Activated naive CD4-positive, alpha-beta T cell treated with anti-CD3 and anti-CD28 coated beads, Interleukin-2, amount 50 U/mL, for 16 hours (primary cell): Measurements from ENCODE around the gene CDRT4.

Source experiments
- DNase-seq: peaks from one replicate; pipeline ENCODE4 v3.0.0-alpha.2; 2020

CDRT4 gene

DNA sequence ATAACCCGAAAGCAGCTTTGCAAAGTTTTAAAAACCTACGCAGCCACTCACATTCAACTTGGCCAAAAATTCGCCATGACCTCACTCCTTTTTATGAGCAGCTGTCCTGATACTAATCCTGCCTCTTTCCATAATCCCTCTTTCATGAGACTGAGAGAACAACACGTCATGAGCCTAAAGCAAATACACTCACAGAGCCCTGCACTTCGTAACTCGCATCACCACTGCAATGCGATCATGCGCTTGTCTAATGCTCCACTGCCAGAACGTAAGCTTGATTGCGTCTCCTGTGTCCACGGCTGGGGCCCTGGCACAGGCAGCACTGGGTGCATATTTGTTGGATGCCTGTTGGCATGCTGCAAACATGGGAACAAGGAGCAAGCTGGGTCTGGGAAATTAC, 36.2 kb downstream of the CDRT4 start:
- no peak for DNase-seq

- no peak for DNase-seq
Measured at GRCh38 chr17:15424521-15424920, 42.9 kb downstream of the CDRT4 start.

DNA sequence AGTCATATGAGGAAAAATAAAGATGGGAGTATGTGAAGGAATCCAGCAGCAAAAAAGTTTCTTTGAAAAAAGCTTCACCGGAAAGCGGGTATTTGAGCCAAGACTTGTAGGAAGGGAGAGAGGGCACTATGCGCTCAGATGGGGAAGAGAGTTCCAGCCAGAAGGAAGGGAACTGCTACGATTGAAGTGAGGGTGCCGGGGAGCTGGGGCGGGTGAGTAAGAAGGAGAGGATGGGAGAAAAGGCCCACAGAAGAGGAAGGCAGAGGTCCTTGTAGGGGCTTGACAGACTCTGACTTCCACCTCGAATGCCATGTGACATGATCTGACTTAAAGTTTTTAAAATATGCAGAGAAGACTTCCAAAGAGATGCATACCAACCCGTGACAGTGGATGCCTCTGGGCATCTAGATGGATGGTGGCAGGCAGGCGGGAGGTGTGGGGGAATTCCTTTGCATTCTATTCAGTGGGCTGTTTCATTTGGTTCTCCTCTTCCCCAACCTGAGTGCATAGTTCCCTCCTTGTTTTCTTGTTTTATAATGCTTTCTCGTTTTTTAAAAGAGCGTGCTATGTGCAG, 44.9 kb downstream of the CDRT4 start:
- DNase-seq: no peak

DNA sequence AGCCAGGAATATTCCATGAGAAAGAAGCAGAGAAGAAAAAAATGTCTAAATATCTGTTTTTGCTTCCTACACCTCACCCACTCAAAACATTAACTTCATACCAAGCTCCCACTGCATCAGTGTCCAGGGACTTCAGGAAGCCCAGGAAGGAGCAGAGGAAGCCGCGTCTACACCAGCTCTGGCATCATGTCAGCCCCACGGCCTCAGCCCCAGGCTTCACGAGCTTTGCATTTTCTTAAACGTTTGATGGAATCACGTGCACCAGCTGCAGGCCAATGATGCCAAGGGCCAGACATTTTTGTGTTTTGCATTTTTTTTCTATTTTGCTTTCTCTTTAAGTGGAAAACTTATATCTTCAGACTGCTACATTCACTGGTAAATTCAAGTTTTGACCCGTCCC, 48.6 kb downstream of the CDRT4 start:
- no peak for DNase-seq

DNA sequence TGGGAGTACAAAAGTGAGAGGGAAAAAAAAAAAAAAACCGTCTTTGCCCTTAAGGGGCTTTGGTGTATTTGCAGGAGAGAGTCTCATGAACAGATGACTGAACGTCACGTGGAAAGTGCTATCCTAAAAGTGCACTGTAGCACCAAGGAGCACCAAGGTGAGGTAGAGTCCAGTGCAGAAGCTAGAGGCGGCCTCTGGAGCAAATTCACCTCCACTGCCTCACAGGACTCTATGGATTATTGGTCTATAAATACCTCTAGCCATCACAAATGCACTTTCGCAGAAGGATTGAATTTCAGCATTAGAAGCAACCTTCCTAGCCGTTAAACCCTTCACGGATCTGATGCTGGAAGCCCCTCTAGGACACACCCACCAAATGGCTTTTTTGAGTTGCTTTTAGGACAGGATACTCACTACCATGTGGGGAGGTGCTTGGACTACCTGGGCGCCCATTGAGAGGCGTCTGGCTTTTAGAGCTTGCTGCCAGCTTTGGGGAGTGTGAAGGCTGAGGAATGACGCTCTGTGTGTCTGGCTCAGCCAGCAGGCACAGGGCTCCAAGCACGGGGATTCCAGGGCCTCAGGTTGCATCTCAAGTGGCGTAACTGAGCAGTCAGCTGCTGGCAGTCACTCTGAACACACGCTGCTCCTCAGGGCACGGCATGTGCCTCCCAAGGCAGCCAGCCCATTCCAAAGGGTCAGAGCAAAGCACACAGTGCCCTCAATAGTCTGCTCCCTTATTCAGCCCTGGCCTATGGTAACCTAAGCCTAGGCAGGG, 52.7 kb downstream of the CDRT4 start:
- no peak for DNase-seq

GRCh38 chr17:15413101-15413771, 54.2 kb downstream of the CDRT4 start:
- DNase-seq: no peak

- no peak for DNase-seq
Measured at GRCh38 chr17:15412606-15413005, 54.8 kb downstream of the CDRT4 start.

GRCh38 chr17:15411384-15412198, 55.8 kb downstream of the CDRT4 start:
- DNase-seq: no peak

GRCh38 chr17:15409721-15410250, 57.6 kb downstream of the CDRT4 start:
- no peak for DNase-seq

DNA sequence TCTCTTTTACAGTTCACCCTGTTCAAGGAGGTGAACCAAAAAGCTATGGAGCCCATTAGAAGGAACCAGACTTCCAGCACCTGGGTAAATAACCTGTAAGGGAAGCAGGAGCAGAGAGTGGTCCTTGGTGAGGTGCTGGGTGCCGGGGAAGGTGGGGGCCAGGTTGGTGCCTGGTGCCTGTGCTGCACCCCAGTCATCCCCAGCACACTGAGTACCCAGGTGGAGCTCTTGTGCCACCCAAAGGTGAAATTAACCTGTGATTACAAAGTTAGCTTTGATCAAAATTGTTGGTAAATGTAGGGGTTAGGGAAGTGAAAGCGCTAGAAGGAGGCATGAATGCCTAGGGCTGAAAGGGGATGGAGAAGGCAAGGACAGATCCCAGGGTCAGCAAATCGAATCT, 58.6 kb downstream of the CDRT4 start:
- DNase-seq: no peak

DNA sequence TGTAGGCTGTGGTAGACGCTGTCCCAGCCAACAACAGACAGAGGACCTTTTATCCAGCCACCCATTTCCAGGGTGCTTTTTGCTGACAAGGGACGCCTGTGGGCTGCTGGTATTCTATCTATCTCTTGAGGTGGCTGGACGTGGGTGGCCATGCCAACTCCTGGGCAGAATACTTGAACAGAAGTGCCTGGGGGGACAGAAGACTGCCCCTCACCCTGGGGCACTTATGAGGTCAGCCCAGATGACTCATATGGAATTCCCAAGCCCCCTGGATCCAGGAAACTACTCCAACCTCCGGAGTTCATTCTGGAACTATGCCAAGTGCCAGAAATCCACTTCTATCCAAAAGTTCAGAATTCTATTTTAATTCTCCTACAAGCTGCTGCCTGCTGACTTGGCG, 61.3 kb downstream of the CDRT4 start:
- DNase-seq: no peak

DNA sequence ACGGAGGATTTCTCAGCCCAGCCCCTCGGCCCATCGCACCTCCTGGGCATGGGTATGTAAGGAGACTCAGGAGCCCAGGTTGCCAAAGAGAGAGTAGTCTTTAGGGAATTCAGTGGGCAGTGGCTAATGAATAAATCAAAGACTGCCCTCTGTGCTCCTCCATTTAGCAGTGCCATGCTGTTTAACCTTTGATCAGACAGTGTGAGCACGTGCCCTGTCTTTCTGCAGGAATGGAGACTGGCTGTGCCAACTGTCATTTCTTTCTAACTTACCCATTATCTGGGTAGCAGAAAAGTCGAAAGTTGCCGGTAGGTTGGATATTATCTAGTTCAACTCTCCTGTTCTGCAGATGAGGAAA, 62.4 kb downstream of the CDRT4 start:
- no peak for DNase-seq

GRCh38 chr17:15404106-15405057, 63.0 kb downstream of the CDRT4 start:
- no peak for DNase-seq

DNA sequence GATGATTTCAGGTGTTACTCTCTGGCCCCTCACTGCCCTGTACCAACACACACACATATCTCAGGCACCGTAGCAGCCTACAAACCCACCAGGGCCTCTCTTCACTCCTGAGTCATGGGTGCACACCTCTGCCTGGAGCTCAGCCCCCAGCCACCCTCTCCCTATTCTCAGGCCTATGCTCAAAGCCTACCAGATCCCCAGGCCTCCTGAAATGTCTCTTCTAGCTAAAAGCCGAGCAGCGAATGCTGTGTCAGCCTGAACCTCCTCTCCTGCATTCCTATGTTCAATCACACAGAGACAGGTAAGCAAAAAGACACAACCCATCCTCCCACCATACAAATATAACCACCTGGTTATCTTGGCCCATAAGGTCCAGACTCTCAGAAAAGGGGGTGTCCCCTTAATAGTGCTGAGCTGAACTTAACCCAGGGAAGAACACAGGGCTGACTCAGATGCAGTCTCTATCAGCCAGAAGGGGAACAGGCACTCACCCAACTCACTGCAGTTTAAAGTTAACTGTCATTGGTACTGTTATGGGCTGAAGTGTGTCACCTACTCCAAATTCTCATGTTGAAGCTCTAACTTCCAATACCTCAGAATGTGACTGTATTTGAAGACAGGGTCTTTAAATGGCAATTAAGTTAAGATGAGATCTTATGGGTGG, 64.0 kb downstream of the CDRT4 start:
- no peak for DNase-seq

- no peak for DNase-seq
Measured at GRCh38 chr17:15399443-15399842, 68.0 kb downstream of the CDRT4 start.

DNA sequence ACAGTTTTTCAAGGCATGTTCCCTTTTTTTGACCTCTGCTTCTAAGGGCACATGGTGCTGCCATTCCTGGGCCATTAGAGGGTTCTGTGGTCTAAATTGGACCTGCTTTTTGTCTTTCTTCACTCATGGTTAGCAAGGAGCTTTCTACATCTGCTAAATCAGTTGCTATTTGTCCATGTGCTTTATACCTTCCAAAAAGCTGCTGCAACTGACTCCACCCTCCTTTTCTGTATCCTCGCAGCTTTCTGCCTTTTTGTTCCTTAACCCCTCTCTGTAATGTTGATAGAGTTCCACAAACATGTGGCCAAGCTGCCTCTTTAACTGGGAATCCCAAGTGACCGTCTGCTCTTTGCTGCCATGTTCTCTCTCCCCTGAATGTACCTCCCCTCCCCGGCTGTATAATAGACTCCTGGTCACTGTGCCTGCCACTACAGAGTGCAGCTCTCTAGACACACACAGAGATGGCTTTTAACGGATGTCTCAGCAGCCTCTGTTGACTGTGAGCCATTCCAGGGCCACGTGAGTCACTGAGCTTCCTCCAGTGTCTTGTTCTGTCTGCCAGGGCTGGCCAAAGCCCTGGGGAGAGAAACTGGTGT, 68.6 kb downstream of the CDRT4 start:
- DNase-seq: no peak

- DNase-seq: no peak
Measured at GRCh38 chr17:15398291-15398690, 69.1 kb downstream of the CDRT4 start.

DNA sequence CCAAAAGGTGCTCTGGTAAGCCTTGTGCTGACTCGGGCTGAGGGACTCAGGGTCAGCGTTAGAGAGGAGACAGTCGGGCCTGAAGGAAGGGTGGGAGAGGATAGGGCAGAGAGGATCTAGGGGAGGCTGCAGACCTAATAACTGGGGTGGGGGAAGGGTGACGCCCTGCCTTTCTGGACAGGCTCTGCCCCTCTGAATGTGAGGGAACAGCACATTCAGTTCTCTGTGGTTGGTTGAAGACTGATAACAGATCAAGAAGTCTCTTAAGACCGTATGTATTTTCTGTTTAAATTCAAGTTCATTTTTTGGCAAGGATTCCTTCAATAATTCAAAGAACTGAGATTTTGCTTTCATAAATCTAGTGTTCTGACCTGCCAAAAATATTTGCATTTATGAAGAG, 69.8 kb downstream of the CDRT4 start:
- no peak for DNase-seq

GRCh38 chr17:15395091-15395490, 72.3 kb downstream of the CDRT4 start:
- no peak for DNase-seq

- no peak for DNase-seq
Measured at GRCh38 chr17:15393414-15393813, 74.0 kb downstream of the CDRT4 start.

DNA sequence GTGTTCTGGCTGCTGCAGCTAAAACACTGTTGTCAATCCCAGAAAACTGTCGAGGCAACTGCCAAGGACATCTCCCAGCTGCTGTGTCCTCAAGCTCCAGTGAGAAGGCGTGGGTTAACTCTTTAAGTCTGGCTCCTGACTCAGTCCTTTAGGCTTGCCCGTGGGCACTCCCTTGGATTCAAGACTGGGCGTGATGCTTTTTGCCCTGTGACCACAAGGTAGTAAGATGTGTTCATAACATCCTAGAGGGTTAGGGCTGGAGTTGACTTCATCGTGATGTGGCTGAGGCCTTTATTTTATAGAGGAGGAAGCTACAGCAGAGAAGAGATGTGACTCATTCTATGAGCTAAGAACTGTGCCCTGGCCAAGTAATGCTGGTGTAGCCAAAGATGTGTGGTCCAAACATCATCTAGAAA, 75.1 kb downstream of the CDRT4 start:
- DNase-seq: no peak
